BE2C (cell line): ENCODE results near the gene PEX10. TPM values are rescaled to one million over a fixed set of nuclear protein-coding genes. Genes with fewer than 3 reads are reported as not detected.
"Not testable (repeated sequence)": the region's sequence is repeated elsewhere in the genome, so short reads cannot be mapped to it uniquely, and the experiment has no call there.

Experiments used
- DNase-seq: peaks from one replicate; pipeline ENCODE4 v3.0.0-alpha.2; 2020
- H3K27me3 ChIP-seq: fragments of 250-450 bp; sonication (Bioruptor Pico); 2 replicates; pipeline ENCODE4 v1.5.1; 2020; ENCODE audit warnings: mild to moderate bottlenecking
- H3K36me3 ChIP-seq: fragments of 250-450 bp; sonication (Bioruptor Pico); 2 replicates; pipeline ENCODE4 v1.5.1; 2020; ENCODE audit warnings: mild to moderate bottlenecking
- H3K4me1 ChIP-seq: fragments of 250-450 bp; sonication (Bioruptor Pico); 2 replicates; pipeline ENCODE4 v1.5.1; 2020
- H3K4me3 ChIP-seq: 2 replicates; pipeline ENCODE4 v1.5.1; 2011; ENCODE audit warnings: low read depth, low read length
- H3K9me3 ChIP-seq: fragments of 250-450 bp; sonication (Bioruptor Pico); 2 replicates; pipeline ENCODE4 v1.5.1; 2020
- CTCF ChIP-seq: IDR thresholded peaks from 2 replicates; pipeline ENCODE4 v1.5.1; 2012; ENCODE audit warnings: mild to moderate bottlenecking, low read depth, low read length
- polyA plus RNA-seq: library from polyadenylated mRNA; unstranded; fragments of >200 nt; gene quantifications from one replicate; pipeline ENCODE4 v1.2.1, GENCODE V29; 2012; ENCODE audit warnings: low read depth, missing spikeins; ENCODE audit not compliant: insufficient read length, insufficient read depth

Gene PEX10
- 21.7 TPM for polyA plus RNA-seq

- no peak for TF ChIP-seq CTCF
- peak within 1 kb of the TSS; percentile 67 for H3K4me3 ChIP-seq
- H3K9me3 ChIP-seq, result no peaks in the 10 kb centered on the region
- DNase-seq, result peak; percentile 96
- peaks cover 4% of the 10 kb centered on the region; the same call in 1 of the 2 replicates for H3K4me1 ChIP-seq
- no peaks in the 10 kb centered on the region for H3K27me3 ChIP-seq
- H3K36me3 ChIP-seq, result no peaks in the 10 kb centered on the region
These were observed at the start of gene PEX10 for GRCh38 chr1:2412395-2412772. Gene PEX10 (minus strand): TSS chr1:2412564. CDS start chr1:2412502, 62 bp downstream.

DNA sequence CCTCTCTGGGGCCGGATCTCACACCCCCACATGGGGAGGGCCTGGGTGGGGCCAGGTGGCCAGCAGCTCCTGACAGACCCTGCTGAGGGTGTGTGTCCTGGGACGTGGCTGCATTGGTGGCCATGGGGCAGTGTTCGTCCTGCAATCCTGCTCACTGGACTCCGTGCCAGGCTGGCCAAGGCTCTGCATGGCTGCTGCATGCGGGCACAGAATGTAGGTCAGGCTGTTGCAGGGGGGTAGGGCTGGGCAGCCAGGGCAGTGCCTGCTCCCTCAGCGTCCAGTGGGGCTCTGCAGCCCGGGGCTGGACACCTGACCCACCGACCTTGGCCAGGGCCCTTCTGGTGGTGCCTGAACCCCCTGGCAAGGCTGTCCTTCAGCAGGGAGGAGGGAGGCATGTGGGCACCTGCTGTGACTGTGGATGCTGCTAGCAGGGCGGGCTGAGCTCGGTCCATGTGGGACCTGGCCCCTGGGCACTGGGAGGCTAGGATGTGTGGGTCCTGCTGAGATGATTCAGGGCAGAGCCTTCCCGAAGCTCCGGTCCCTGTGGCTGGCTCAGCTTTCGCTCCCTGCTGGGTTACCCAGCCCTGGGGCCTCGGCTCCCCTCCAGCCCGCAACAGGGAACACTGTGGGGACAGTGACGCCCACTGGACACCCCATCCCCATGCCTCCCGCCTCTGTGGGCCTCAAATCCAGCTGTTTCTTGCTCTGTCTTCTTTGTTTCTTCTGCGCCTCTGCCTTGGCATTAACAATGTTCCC lies 48.8 kb upstream of the PEX10 start:
- Histone ChIP-seq H3K27me3 (no peaks in the 10 kb centered on the region), H3K4me1 (peaks cover 4% of the 10 kb centered on the region; the same call in 1 of the 2 replicates), H3K9me3 (no peaks in the 10 kb centered on the region), H3K4me3 (no peak overlapping the region), H3K36me3 (no peaks in the 10 kb centered on the region)
- TF ChIP-seq CTCF, result no peak
- no peak for DNase-seq

DNA sequence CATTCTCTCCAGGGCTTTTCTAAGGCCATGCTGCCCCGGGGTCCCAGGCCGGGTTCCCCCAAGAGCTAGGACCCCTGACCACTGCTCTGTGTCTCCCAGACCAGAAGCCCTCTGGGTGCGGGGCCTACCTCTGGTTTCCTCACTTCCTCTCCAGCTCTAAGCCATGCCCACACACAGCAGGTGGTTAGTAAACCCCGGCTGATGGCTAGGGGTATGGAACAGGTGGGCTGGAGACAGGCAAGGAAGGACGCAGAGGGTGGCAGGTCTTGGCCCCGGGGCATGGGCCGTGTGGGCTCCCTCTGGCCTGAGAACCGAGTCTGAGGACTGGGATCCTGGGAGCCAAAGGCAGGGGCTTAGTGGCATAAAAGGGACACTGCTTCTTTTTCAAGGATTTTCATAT lies 47.8 kb upstream of the PEX10 start:
- TF ChIP-seq CTCF, result no peak
- DNase-seq, result no peak
- Histone ChIP-seq H3K36me3 (no peaks in the 10 kb centered on the region), H3K27me3 (no peaks in the 10 kb centered on the region), H3K4me1 (peaks cover 4% of the 10 kb centered on the region; the same call in 1 of the 2 replicates), H3K9me3 (no peaks in the 10 kb centered on the region), H3K4me3 (no peak overlapping the region)

GRCh38 chr1:2459757-2460156 lies 47.4 kb upstream of the PEX10 start:
- H3K4me1 ChIP-seq, result peaks cover 4% of the 10 kb centered on the region; the same call in 1 of the 2 replicates
- H3K27me3 ChIP-seq, result no peaks in the 10 kb centered on the region
- TF ChIP-seq CTCF, result peak; percentile 34
- H3K36me3 ChIP-seq, result no peaks in the 10 kb centered on the region
- H3K9me3 ChIP-seq, result no peaks in the 10 kb centered on the region
- H3K4me3 ChIP-seq, result no peak overlapping the region
- DNase-seq, result peak; percentile 50

GRCh38 chr1:2459102-2459753 lies 46.9 kb upstream of the PEX10 start:
- H3K4me3 ChIP-seq, H3K9me3 ChIP-seq, H3K27me3 ChIP-seq, DNase-seq, H3K4me1 ChIP-seq, H3K36me3 ChIP-seq: not testable (repeated sequence)

- Histone ChIP-seq H3K4me1 (peaks cover 4% of the 10 kb centered on the region; the same call in 1 of the 2 replicates), H3K4me3 (no peak overlapping the region), H3K27me3 (no peaks in the 10 kb centered on the region), H3K36me3 (no peaks in the 10 kb centered on the region), H3K9me3 (no peaks in the 10 kb centered on the region)
- DNase-seq, result no peak
- no peak for TF ChIP-seq CTCF
These were observed 46.3 kb upstream of the PEX10 start for GRCh38 chr1:2458687-2459086.
